ENCODE measurements around the gene SORCS1.

GRCh38 chr10:106727170-106727569 is 437.3 kb downstream of the SORCS1 start:
- no peak for TF ChIP-seq POLR2AphosphoS5 (IDR thresholded peaks at IDR 0.05)
- TF ChIP-seq POLR2A (IDR thresholded peaks at IDR 0.05), result no peak
